Breast epithelium (tissue), 4 donors: ENCODE results near the gene MRPL27. TPM values are rescaled to one million over a fixed set of nuclear protein-coding genes. Genes with fewer than 3 reads are reported as not detected.
"Not testable (repeated sequence)": the region's sequence is repeated elsewhere in the genome, so short reads cannot be mapped to it uniquely, and the experiment has no call there.

Source experiments
- DNase-seq, 2 donors: peaks; one replicate each; pipeline ENCODE4 v3.0.0-alpha.2; 2019; ENCODE audit warnings: low spot score in 2 of 2
- H3K27ac ChIP-seq, 2 donors: fragments of 200-600 bp; sonication (generic) in 1 of 2; one replicate each; pipeline ENCODE4 v1.5.1; 2016 to 2019; ENCODE audit warnings: mild to moderate bottlenecking in 1 of 2
- H3K27me3 ChIP-seq, 2 donors: fragments of 200-600 bp; sonication (generic) in 1 of 2; one replicate each; pipeline versions ENCODE4 v1.5.1 to v1.6.0; 2017 to 2019; ENCODE audit warnings: control low read depth in 1 of 2, mild to moderate bottlenecking in 1 of 2
- H3K36me3 ChIP-seq: fragments of 200-600 bp; one replicate; pipeline ENCODE4 v1.5.1; 2019
- H3K4me1 ChIP-seq, 2 donors: fragments of 200-600 bp; sonication (generic); one replicate each; pipeline ENCODE4 v1.5.1; 2016 to 2019; ENCODE audit warnings: control low read depth in 1 of 2
- H3K4me3 ChIP-seq, 3 donors: fragments of 200-600 bp; sonication (generic); 1 replicate in 2 of 3; 2 replicates in 1 of 3; pipeline ENCODE4 v1.5.1; 2016 to 2019; ENCODE audit warnings: mild to moderate bottlenecking in 3 of 3, moderate library complexity in 2 of 3
- H3K9me3 ChIP-seq, 2 donors: fragments of 200-600 bp; sonication (generic) in 1 of 2; one replicate each; pipeline ENCODE4 v1.5.1; 2016 to 2019; ENCODE audit warnings: control low read depth in 1 of 2
- CTCF ChIP-seq, 3 donors: fragments of 450-650 bp; IDR thresholded peaks; one replicate each; pipeline ENCODE4 v1.5.1; 2016 to 2017; ENCODE audit warnings: antibody characterized with exemption in 3 of 3, mild to moderate bottlenecking in 3 of 3, moderate library complexity in 3 of 3
- POLR2A ChIP-seq: fragments of 450-650 bp; IDR thresholded peaks from one replicate; pipeline ENCODE4 v1.6.1; 2016; ENCODE audit warnings: antibody characterized with exemption, mild to moderate bottlenecking, moderate library complexity
- POLR2AphosphoS5 ChIP-seq, 3 donors: sonication (generic); formaldehyde crosslinking; IDR thresholded peaks; one replicate each; pipeline ENCODE4 v1.6.1; 2017; ENCODE audit warnings: antibody characterized with exemption in 3 of 3
- intact Hi-C: fragments of 100-400 bp; cut with DNase I; formaldehyde crosslinking; loops from one replicate; pipeline ENCODE4 v1.15.1; 2023; ENCODE audit warnings: low total_unique reads
- total RNA-seq, 3 donors: library from RNA; depleted of rRNA; stranded (reverse); fragments of >200 nt; gene quantifications; one replicate each; pipeline ENCODE4 v1.1.0, GENCODE V29; 2016

The MRPL27 gene
- total RNA-seq, result 10 to 100 TPM; 46.0 to 64.9 (median 49.1) TPM

- peak within 1 kb of the TSS; percentile 93 to 97 for H3K27ac ChIP-seq
- H3K36me3 ChIP-seq, result peaks cover 5% of the 10 kb centered on the region
- DNase-seq, result peak; percentile 76 to 78
- no peaks in the 10 kb centered on the region for H3K9me3 ChIP-seq
- intact Hi-C loops, result no loop called here
- no peaks in the 10 kb centered on the region for H3K27me3 ChIP-seq
- no peak for TF ChIP-seq CTCF (IDR thresholded peaks at IDR 0.05)
- peak; percentile 88 to 95 (median 88) for TF ChIP-seq POLR2AphosphoS5 (IDR thresholded peaks at IDR 0.05)
- peak; percentile 58 for TF ChIP-seq POLR2A
- H3K4me1 ChIP-seq, result peaks cover 4 to 14% of the 10 kb centered on the region in 2 donors
- peak within 1 kb of the TSS; percentile 65 to 87 (median 79) for H3K4me3 ChIP-seq
Observed at GRCh38 chr17:50372758-50373556, at the start of gene MRPL27, which contains the start of gene EME1. Gene MRPL27, minus strand, starts transcription at chr17:50373184. Its CDS starts 14 bp downstream, at chr17:50373170. Gene EME1, plus strand, starts transcription at chr17:50373229. Its CDS starts 1,980 bp downstream, at chr17:50375209.

- TF ChIP-seq CTCF (IDR thresholded peaks at IDR 0.05) (no peak), POLR2AphosphoS5 (IDR thresholded peaks at IDR 0.05) (no peak), POLR2A (no peak)
- intact Hi-C loops, result no loop called here
- peaks cover 4 to 6% of the 10 kb centered on the region in 2 donors for H3K4me1 ChIP-seq
Observed at GRCh38 chr17:50422738-50423137, 49.8 kb upstream of the MRPL27 start.

DNA sequence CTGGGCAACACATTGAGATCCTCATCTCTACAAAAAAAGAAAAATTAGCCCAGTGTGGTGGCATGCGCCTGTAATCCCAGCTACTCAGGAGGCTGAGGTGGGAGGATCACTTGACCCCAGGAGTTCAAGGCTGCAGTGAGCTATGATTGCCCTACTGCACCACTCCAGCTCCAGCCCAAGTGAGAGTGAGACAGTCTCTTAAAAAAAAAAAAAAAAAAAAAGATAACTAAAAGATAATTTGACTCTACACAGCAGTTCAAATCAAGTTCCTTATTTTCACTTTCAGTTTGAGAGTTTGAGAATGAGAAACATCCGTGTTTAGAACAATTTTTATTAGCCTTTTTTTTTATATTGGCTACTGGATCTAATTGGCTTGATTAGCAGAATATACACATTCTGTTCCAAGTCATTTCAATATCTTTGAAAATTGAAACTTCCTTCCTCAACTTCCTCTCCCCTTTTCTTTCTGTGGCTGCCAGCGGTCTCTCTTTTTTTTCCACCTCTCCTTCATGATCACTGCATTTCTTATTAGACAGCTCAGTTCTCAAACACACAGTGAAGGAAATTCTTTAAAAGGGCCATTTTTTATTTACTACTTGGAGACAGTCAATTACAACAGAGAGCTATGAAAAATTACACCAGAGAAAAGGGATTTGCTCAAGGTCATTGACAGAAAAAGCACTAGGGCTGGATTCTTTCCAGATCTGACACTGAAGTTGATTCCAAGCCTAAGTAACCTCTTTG lies 48.5 kb upstream of the MRPL27 start:
- TF ChIP-seq CTCF (IDR thresholded peaks at IDR 0.05), result no peak
- no peak for TF ChIP-seq POLR2A
- TF ChIP-seq POLR2AphosphoS5 (IDR thresholded peaks at IDR 0.05), result no peak
- H3K36me3 ChIP-seq, result no peaks in the 10 kb centered on the region
- H3K9me3 ChIP-seq, result no peaks in the 10 kb centered on the region
- H3K27me3 ChIP-seq, result no peaks in the 10 kb centered on the region
- peaks cover 0 to 4% of the 10 kb centered on the region in 2 donors for H3K4me1 ChIP-seq
- H3K27ac ChIP-seq, result peak overlapping the region; percentile 28 to 61
- DNase-seq, result no peak
- H3K4me3 ChIP-seq, result peak overlapping the region in 2 of 3 donors; percentile 25 to 36
- intact Hi-C loops, result no loop called here

More at GRCh38 chr17:50422738-50423137, 49.8 kb upstream of the MRPL27 start:
- Histone ChIP-seq H3K27ac (peak overlapping the region in 1 of 2 donors; percentile 17), H3K36me3 (no peaks in the 10 kb centered on the region), H3K9me3 (no peaks in the 10 kb centered on the region), H3K4me3 (no peak overlapping the region), H3K27me3 (no peaks in the 10 kb centered on the region)
- DNase-seq, result no peak

DNA sequence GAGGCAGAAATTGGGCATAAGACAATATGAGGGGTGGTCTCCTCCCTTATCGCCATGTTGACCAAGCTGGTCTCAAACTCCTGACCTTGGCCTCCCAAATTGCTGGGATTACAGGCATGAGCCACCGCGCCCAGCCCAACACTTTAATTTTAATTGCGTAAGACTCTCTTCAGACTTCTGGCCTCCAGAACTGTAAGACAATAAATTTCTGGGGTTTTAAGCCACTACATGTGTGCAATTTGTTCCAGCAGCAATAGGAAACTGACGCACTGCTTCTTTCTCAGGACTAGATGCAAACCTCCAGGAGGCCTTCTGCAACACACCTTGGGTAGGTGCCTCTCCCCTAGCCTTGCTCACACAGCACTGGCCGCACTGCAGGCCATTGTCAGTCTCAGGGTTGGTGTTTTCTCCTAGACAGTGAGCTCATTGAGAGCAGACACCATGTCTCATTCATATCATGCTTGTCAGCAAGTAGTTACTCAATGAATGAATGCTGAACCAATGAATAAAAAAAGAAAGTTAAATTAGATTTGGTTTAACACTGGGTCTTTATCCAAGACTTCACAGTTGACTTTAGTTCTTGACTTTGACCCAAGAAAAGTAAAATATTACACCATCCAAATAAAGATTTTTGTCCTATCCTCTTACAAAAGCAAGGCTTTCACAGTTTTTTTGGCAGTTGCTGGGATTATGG lies 47.6 kb upstream of the MRPL27 start:
- H3K4me1 ChIP-seq, result peaks cover 0 to 3% of the 10 kb centered on the region in 2 donors
- H3K9me3 ChIP-seq, result no peaks in the 10 kb centered on the region
- intact Hi-C loops, result no loop called here
- H3K36me3 ChIP-seq, result no peaks in the 10 kb centered on the region
- no peak for TF ChIP-seq CTCF (IDR thresholded peaks at IDR 0.05)
- no peak for TF ChIP-seq POLR2A
- no peak for TF ChIP-seq POLR2AphosphoS5 (IDR thresholded peaks at IDR 0.05)
- H3K27me3 ChIP-seq, result no peaks in the 10 kb centered on the region
- DNase-seq, result no peak
- peak overlapping the region; percentile 26 to 61 for H3K27ac ChIP-seq
- no peak overlapping the region for H3K4me3 ChIP-seq

- H3K27me3 ChIP-seq, H3K27ac ChIP-seq, intact Hi-C loops, DNase-seq, H3K4me1 ChIP-seq, H3K4me3 ChIP-seq, H3K36me3 ChIP-seq, H3K9me3 ChIP-seq: not testable (repeated sequence)
Observed at GRCh38 chr17:50419577-50419976, 46.6 kb upstream of the MRPL27 start.
